ENCODE measurements around the gene MED23.
A peak's percentile ranks its signal among the peaks of the same experiment; 100 is the strongest.
"Not testable (repeated sequence)": the region's sequence is repeated elsewhere in the genome, so short reads cannot be mapped to it uniquely, and the experiment has no call there.

Gene MED23

DNA sequence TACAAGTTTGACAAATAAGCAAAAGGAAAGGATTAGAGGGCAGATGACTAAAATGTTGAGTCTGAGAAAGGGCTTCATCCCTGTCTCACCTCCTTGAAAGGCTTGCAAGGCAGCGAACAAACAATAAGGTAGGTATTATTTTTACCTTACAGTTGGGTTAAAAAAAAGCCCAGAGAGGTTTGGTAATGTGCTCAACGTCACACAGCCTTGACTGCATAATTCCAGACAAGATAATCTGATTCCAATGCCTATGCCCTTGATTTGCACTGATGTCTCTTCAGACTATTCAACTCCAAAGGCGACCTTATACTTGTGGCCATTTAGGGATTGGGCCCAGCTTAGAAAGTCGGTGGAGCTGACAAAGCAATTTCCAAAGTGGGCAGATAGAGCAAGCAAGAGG is 53.4 kb downstream of the MED23 start:
- no peak for DNase-seq (ENCODE audit: low spot score)

DNA sequence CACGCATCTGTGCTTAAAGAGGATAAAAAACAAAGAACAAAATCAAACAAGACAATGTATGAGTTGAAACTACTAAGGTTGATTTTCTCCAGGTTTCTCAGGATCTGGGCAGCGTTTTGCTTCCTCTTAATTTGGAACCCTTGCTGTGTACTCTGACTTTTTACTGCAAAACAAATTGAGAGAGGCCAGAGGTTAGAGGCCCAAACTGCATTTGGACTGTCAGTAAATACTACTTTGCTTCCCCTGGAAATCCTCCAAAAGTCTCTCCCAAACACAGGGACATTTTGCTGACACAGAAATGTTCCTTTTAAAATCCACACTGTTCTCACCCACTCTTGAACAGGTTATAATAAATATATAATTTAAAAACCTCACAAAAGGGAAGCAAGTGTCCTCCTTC is 53.9 kb downstream of the MED23 start:
- DNase-seq (ENCODE audit: low spot score) = no peak

DNA sequence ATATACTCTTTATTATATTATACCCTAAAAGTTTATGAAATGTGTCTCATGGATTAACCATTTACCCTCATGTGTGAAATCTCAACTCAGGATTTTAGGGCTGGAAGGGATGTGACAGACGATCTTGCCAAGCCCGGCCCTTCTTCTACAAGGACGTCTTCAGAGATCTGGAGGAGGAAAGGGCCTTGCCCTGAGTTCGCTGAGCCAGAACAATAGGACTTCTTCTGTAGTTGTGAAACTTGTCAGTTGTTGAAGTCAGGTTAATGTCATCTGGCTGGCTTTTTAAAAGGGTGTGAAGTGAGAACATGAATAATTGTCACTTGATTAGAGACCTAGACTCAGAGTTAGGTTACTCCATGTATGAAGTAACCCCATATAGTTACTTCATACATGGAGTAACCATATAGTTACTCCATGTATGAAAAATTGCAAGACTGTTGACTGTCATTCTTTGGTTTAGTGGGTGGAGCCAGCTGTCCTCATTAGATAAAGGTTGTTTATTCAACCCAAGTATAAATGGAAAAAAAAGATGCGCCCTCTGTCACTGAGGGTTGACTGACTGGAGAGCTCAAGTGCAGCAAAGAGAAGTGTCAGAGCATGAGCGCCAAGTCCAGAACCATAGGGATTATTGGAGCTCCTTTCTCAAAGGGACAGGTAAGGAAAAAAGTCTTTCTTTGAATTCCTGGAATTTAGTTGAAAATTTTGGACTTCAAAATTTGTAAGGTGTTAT is 55.2 kb downstream of the MED23 start, which contains the start of gene ARG1:
ARG1 (plus strand) TSS at position 541 of the 730 bp plus-strand sequence; CDS start at position 598, 57 bp downstream.
- peak; percentile 64 for DNase-seq (ENCODE audit: low spot score)

DNA sequence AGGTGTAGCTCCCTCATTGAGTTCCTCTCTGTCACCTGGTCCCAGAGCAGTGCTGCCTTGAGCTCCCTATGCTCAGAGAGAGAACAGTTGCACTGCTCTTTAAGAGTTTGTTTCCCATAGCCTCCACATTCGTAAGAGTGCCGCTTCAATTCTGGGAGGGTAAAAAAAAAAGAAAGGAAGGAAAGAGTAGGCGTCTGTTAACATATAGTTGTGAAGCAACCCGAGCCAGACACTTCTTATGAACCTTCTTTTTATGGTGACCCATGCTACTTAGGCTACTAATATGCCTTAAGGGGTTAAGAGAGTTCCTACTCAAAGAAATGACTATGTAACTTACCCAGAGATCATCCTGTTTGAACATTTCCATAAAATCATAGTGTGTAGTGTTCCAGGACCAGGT is 59.3 kb downstream of the MED23 start:
- DNase-seq (ENCODE audit: low spot score) = no peak

DNA sequence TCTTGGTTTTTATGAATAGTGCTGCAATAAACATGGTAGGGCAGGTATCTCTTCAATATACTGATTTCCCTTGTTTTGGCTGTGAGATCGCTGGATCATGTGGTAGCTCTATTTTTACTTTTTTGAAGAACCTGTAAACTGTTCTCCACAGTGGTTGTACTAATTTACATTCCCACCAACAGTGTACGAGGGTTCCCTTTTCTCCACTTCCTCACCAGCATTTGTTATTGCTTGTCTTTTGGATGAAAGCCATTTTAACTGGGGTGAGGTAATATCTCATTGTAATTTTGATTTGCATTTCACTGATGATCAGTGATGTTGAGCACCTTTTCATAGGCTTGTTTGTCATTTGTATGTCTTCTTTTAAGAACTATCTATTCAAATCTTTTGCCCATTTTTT is 63.0 kb downstream of the MED23 start:
- DNase-seq (ENCODE audit: low spot score) = no peak

DNA sequence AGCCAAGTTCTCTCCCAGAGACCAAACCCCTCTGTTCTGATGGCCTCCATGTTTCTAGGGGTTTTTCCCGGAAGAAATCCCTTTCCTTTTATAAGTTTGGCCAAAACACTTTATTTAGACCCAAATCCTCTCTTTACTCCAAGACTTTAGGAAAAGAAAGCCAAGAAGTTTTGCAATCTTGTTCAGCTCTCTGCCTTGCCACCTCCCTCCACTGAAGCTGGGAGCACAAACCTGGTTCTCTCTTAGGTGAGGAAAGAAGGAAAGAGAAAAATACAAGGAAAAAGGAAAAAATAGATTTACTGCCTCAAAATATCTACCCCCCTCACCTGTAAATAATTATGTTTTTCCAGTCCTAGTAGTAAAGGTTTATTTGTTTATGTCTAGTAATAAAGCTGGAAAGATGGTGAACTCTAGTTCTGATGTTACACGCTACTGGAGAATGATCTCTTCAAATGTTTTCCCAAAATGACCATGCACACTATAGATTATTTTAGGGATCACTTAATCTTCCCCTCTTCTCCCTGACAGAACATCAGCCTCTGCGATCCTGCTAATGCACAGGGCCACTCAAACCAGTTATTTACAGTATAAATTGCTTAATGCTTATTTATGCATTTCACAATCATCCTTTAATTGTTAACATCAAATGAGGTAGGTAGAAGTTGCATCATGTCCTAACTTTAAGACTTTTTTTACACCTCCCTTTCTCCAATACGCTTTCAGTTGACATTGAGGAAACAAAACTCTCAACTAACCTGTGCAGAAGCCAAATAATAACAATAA is 65.9 kb downstream of the MED23 start:
- DNase-seq (ENCODE audit: low spot score) = no peak

DNA sequence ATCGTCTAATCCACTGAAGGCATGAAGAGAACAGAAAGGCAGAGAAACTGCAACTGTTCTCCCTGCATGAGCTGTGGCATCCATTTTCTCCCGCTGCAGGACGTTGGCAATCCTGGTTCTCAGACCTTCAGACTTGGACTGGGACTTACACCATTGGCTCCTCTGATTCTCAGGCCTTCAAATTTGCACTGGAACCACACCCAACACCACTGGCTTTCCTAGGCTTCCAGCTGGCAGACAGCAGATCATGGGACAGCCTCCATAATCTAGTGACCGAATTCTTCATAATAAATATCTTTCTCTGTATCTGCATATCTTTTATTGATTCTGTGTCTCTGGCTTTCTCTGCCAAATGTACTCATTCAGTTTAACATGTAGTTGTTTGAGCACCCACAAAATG is 69.1 kb downstream of the MED23 start:
- no peak for DNase-seq (ENCODE audit: low spot score)

DNA sequence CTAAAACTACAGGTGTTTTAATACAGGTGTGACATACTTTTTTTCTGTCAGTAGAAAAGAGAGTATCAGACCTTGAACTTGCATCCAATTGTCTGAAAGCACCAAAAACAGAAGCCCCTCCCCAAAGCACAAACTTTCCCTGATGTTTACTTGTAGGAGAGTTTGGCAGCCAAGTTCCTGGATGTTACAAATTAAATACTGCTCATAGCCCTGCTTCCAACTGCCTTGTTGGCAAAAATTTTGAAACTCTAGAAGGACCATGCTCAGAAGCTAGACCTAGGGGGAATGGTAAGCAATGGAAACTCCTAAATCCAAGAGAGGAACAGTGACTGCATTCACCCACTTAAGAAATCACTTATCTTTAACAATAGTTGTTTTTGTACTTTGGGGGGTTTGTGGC is 72.0 kb downstream of the MED23 start:
- DNase-seq (ENCODE audit: low spot score) = no peak

DNA sequence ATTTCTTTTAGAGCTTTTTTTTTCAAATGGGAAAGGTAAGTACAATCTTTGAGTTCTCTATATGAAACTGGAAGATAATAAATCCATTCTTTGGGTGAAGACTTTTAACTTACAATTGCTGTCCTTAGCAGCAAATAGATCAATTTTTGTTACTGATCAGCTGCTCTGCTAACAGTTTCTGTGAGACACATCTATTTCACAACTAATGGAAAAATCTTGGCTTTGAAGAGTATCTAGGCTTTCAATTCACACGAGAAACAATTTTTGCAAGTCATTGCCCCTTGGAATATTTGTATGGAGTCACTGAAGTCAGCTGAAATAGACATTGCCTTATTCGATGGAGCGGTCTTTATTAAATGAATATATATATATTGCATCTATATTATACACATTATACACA is 75.5 kb downstream of the MED23 start:
- DNase-seq (ENCODE audit: low spot score) = no peak

DNA sequence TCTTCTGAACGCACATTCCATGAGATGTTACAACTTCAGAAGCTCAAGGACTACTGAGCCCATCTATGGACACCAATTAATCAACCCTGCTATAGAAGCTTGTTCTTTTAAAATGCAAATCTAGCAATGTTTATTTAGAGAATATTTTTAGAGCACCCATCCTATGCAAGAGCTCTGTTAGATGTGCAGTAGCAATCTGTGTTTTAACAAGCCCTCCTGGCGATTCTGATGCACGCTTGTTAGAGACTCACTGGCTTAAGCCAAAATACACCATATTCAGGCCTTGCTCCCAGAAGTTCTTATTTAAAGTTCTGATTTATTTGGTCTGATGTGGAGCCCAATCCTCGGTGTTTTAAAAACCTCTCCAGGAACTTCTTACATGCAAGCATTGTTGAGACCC is 76.1 kb downstream of the MED23 start:
- DNase-seq (ENCODE audit: low spot score) = no peak

DNA sequence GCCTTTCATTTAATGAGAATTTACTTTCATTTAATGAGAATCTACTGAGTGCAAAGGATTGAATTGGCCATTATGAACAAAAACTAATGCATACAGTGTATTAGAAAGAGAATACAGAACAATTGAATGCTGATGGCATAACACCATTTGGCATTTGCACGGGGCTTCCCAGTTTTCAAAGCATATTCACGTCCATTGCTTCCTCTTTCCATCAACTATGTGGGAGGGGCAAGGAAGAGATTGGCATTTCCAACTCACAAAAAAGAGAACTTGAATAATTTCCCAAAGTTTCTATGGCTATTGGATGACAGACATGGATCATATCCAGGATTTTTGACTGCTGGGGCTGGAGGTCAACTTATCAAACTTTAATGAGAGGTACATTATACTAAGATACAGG is 78.2 kb downstream of the MED23 start:
- DNase-seq (ENCODE audit: low spot score) = no peak

DNA sequence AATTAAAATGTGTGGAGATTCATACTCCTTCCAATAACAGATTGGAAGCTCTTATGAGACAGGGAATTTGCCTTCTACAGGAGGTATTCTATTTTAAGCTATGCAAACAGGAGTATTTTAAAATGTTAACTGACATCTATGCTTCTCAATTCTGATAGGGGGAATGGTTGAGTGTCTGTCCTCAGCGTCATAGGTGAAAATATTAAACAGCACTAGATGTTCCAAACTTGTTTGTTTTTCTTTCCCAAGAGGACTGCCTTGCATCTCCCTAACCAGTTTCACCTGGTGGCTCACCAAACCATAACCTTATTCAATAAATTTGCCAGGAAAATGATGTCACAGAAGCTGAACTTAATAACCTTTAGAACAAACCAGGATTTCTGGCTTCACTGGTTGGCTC is 79.6 kb downstream of the MED23 start:
- DNase-seq (ENCODE audit: low spot score) = no peak

DNA sequence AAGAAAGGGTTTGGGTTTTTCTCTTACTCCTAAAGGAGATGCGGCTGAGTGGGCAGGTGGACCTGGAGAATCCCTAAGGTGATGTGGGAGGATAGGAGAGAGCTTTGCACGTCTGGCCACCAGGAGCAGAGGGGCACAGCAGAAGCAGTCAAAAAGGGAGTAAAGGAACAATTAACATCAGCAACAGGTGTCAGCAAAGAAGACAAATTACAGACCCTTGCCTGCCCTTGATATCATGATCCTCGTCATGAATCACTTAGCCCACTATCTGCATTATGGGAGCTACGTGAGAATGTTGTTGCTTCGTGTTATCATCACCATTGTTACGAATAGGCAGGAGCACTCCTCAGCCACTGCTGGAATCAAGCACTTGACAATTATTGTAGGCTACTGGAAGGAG is 80.6 kb downstream of the MED23 start:
- DNase-seq (ENCODE audit: low spot score) = no peak

DNA sequence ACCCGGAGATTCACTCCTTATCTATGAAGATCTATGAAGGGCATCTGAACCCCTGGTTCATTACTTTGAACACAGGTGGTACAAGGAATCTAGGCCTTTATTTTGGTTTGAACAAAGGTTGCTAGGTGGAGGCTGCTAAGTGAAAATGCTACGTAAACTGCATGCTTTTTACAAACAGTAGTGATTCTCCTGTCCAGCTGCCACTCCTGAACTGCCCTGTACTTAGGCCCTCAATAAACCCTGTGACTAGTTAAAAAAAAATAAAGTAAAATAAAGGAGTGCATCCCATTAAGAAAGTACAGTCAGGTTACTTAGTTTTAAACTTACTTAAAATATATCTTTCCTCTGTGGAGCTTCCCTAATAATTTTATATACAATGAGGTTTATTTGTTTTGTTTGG is 82.7 kb downstream of the MED23 start:
- no peak for DNase-seq (ENCODE audit: low spot score)

DNA sequence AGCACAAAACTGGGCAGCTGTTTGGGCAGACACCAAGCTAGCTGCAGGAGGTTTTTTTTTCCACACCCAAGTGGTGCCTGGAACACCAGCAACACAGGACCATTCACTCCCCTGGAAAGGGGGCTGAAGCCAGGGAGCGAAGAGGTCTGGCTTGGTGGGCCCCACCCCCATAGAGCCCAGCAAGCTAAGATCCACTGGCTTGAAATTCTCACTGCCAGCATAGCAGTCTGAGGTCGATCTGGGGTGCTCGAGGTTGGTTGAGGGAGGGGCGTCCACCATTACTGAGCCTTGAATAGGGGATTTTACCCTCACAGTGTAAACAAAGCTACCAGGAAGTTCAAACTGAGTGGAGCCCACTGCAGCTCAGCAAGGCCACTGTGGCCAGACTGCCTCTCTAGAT is 89.4 kb downstream of the MED23 start:
- DNase-seq (ENCODE audit: low spot score) = not testable (repeated sequence)

DNA sequence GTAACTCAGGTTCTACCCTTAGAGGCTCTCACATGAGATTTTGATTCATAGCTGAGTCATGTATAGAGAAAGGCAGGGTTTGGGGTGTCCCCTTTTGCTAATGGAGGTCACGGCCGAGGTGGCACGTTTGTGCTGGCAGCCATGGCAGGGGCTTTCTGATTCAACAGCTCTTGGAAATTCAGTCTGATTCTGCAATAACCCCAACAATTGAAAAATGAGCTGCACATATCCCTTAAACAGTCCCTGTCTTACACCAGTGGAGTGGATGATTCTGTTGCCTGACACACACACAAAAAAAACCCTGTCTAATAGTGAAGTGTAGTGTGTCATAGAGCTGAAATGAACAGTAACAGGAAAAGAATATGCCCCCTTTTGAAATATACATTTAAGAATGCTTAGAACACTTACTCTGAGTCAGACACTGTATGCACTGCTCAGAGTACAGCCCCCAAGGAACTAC is 95.4 kb downstream of the MED23 start:
- DNase-seq (ENCODE audit: low spot score) = no peak

DNA sequence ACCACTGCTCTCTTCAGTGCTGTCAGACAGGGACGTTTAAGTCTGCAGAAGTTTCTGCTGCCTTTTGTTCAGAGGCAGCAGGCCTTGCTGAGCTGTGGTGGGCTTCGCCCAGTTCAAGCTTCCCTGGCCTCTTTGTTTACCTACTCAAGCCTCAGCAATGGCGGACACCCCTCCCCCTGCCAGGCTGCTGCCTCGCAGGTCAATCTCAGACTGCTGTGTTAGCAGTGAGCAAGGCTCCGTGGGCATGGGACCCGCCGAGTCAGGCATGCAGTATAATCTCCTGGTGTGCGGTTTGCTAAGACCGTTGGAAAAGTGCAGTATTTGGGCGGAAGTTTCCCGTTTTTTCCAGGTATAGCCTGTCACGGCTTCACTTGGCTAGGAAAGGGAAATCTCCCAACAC is 96.4 kb downstream of the MED23 start:
- not testable (repeated sequence) for DNase-seq (ENCODE audit: low spot score)

DNA sequence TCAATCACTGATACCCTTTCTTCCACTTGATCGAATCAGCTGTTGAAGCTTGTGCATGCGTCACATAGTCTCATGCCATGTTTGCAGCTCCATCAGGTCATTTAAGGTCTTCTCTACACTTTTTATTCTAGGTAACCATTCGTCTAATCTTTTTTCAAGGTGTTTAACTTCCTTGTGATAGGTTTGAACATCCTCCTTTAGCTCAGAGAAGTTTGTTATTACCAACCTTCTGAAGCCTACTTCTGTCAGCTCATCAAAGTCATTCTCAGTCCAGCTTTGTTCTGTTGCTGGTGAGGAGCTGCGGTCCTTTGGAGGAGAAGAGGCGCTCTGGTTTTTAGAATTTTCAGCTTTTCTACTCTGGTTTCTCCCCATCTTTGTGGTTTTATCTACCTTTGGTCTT is 97.1 kb downstream of the MED23 start:
- not testable (repeated sequence) for DNase-seq (ENCODE audit: low spot score)

DNA sequence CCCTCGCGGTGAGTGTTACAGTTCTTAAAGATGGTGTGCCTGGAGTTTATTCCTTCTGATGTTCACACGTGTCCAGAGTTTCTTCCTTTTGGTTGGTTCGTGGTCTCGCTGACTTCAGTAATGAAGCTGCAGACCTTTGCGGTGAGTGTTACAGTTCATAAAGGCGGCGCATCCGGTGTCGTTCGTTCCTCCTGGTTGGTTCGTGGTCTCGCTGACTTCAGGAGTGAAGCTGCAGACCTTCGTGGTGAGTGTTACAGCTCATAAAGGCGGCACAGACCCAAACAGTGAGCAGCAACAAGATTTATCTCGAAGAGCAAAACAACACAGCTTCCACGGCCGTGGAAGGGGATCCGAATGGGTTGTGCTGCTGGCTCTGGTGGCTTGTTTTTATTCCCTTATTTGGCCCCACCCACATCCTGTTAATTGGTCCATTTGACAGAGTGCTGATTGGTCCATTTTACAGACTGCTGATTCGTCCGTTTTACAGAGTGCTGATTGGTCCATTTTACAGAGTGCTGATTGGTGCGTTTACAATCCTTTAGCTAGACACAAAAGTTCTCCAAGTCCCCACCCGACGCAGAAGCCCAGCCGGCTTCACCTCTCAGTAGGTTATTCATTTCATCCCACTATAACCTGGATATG is 103.2 kb downstream of the MED23 start:
- no peak for DNase-seq (ENCODE audit: low spot score)

DNA sequence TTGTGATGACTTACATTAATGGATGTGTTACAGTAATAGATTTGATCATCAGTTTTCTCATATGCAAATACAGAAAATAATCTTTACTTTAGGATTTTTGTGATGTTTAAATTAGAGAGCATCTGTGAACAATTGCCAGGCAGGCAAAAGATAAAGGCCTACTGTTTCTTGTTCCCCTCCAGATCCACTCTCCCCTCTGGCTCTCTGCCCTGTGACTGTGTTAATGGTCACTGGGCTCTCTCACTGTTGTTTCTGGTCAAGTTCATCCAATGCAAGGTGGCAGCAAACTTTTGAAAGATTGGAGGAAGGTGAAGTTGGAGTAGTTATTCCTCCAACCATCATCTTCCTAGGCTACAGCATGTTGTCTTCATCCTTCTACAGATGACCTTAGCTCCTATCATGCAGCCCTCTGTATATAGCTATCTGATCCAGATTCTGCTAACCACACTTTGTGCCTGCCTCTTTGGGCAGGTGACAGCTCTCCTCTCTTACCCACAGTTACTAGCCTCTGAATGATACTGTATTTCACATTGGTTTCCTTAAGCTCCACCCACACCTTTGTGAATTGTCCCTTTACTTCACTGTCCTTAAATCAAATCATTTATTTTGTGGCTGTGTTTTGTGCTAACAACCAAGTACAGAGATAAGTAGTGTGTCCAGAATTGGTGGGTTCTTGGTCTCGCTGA is 103.9 kb downstream of the MED23 start:
- DNase-seq (ENCODE audit: low spot score) = no peak

Data from hematopoietic multipotent progenitor cell treated with erythropoietin and hydrocortisone succinate and interleukin-3 and kit ligand, for 15 days (in vitro differentiated cells).